NCI-H2196 treated with DMSO at 0.1 percent for 48 hours (cell line): ENCODE results near the gene HOXC13.

Source experiments
- DNase-seq: peaks from one replicate; lab custom pipeline; 2025; ENCODE audit not compliant: unreplicated experiment; lab: John Stamatoyannopoulos, UW

The HOXC13 gene

DNA sequence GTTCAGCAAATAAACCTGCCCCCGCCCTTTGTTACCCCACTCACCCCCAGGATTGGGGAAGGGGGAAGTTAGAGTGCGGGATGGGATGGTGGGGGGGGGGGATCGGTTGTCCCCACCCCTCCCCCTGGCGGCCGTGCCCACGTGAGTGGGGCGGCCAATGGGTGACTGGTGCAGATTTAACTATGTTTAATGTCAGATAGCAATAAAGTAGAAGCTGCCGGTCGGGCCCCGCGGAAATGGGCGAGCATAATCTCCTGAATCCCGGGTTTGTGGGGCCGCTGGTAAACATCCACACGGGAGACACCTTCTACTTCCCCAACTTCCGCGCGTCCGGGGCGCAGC, 16.0 kb downstream of the HOXC13 start, which contains the start of gene HOXC12:
Gene HOXC12 (plus strand): TSS at position 210 of the 342 bp plus-strand sequence. CDS start 27 bp downstream, at position 237.
- no peak for DNase-seq

- no peak for DNase-seq
Measured at GRCh38 chr12:53955036-53955775, 16.6 kb downstream of the HOXC13 start.

- no peak for DNase-seq
Measured at GRCh38 chr12:53955776-53956250, 17.2 kb downstream of the HOXC13 start.

GRCh38 chr12:53956251-53956887, 17.7 kb downstream of the HOXC13 start:
- no peak for DNase-seq

DNA sequence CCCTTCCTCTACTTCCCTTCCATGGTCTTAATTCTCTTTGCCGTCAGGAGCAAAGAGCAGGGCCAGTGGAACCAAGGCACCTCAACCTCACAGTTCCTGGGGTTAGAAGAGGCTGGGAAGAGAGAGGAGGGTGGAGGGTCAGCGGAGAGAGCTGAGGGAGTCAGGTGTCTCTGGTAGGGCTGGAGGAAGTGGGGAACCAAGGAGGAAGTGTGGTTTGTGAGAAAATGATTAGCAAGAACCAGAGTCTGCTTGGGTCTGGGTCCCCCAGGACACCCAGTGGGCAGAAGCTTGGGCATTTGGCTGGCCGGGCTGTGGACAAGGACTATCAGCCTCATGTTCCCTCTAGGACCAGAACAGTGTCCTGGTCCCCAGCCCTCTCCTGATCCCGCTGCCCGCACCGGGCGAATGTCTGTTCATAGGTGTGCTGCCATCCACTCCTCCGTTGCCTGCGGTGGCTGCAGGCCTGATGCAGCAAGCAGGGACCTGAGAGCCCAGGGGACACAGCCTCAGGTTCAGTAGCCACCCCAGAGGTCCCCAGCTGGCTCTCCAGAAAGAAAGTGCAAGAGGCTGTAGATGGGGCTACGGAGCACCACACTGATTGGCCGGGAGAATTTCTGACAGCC, 18.4 kb downstream of the HOXC13 start:
- DNase-seq = no peak

GRCh38 chr12:53958128-53958527, 19.5 kb downstream of the HOXC13 start:
- DNase-seq = no peak

DNA sequence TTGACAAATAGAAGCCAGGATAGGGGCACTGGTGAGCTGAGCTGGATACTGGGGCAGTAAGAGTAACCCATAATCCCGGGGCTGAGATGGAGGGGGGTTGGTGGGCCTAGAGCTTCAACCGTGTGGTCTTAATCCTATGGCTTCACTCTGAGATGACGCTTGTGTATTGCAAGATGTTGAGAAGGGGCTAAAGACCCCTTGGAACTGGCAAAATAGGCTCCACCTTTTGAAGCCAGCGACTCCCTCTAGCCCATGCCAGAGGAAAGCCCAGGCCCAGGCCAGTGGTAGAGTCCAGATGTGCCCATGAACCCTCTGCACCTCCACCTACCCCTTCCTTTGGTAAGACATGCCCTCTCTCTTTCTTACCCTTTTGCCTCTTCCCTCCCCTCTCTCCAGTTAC, 20.7 kb downstream of the HOXC13 start:
- no peak for DNase-seq

- no peak for DNase-seq
Measured at GRCh38 chr12:53960187-53961024, 21.8 kb downstream of the HOXC13 start.

- no peak for DNase-seq
Measured at GRCh38 chr12:53961025-53961761, 22.6 kb downstream of the HOXC13 start.

DNA sequence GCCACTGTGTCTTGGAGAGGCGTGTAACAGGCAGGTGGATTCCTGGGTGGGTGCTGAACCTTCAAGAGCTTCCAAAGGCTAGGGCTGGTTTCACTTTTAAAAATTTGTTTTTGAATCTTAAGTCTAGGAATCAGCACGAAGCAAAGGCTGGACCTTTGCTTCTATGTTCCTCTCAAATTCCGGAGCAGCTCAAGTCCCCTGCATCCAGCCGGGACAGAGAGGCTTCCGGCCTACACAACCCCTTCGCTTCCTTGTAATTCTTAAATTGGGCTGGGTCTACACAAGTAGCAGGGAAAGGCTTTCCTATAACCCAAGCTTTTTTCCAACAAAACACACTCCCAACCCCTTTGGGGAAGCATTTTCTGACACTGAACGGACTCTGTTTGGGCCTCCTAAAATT, 24.4 kb downstream of the HOXC13 start:
- DNase-seq = no peak

GRCh38 chr12:53963434-53964314, 25.0 kb downstream of the HOXC13 start:
- no peak for DNase-seq

GRCh38 chr12:53964315-53964713, 25.7 kb downstream of the HOXC13 start:
- no peak for DNase-seq

DNA sequence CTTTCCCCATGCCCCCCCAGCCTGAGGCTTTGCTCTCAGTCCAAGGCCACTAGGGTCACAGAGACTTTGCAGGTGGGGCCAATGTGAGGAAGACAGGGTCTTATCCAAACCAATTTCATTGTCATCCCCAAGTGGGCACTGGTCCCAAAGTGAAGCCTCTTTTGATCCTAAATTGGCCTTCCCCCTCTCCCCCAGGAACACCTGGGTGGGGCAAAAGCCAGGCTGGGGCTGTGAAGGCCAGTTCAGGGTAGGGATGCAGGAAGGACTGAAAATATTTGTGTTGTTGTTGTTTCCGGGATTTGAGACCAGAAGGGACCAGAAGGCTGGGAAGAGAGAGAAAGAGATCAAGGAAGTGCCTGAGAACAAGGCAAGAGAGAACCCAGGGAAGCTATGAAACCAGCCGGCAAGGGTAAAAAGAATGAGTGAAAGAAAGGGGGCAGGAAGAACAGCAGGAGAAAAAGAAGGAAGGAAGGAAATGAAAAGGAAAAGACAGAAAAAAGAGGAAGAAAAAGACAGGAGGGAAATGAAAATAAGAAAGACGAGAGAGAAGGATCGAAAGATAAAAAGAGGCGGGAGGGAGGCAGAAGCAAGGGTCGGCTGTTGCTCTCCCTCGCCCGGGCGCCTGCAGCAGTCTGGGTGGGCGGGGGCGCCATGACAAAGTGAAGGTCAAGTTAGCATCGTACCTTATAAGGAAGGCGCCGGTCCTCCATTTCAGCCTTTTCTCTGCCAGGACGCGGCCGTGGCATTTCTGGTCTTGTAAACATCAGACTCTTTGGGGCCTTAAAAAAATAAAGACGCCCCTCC, 26.9 kb downstream of the HOXC13 start:
- no peak for DNase-seq

GRCh38 chr12:53966085-53966384, 27.4 kb downstream of the HOXC13 start:
- DNase-seq = no peak

GRCh38 chr12:53966385-53967133, 27.9 kb downstream of the HOXC13 start:
- DNase-seq = no peak

GRCh38 chr12:53967421-53967925, 28.8 kb downstream of the HOXC13 start:
- DNase-seq = no peak

DNA sequence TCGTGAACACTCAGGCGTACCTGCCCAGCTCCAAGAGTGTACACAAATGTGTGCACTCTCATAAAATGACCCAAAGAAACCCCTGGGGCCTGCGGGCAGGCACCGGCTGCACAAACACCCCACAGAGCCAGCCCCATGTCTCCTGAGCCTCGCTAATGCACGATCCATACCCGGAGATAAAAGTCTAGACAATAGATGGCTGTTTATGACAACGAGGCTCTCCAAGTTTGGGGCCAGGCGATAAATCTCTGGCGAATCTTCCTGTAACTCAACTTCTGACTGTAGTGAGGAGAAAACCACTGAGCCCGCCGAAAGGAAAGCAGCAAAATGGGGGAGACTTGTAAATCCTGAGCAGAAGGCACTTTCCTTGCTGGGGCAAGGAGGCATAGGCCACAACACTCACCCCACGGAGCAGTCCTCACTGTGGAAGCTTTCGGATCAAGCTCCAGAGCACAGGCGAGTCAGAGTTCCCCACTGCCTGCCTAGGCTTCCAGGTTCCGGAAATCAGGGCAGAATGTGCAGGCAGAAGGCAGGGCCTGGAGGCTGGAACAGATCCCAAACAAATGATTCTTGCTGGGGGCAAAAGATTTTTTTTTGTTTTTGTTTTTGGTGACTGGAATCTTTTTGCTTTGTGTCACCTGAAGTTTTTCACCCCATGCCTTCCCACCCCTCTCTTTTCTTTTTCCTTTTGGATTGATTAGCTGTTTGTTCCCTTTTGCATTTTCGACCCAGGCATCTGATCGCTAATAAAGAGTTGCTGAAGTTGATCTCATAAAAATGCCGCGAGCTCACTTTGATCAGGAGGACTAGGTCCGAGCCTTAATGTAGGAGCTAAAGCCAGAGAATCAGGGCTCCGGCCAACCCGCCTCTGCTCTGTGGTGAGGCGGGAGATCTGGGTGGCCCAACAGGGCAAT, 29.8 kb downstream of the HOXC13 start:
- no peak for DNase-seq
